GDM1 (cell line): Measurements from ENCODE around the gene VWA1.
A peak's percentile ranks its signal among the peaks of the same experiment; 100 is the strongest.
"Not testable (repeated sequence)": the region's sequence is repeated elsewhere in the genome, so short reads cannot be mapped to it uniquely, and the experiment has no call there.

Source experiments
- DNase-seq: peaks from one replicate; lab custom pipeline; 2025; lab: John Stamatoyannopoulos, UW

Gene VWA1

DNA sequence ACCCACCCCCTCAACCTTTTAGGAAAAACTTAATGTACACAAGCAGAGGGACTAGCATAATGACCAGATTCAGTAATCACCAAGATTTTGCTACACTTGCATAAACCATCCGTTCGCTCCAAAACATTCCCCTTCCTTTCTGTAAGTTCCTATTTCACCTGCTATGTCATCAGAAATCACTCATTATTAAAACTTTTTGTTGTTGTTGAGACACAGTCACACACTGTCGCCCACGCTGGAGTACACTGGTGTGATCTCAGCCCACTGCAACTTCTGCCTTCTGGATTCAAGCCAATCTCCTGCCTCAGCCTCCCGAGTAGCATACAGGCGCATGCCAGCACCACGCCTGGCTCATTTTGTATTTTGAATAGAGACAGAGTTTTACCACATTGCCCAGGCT is 31.8 kb upstream of the VWA1 start:
- DNase-seq = no peak

DNA sequence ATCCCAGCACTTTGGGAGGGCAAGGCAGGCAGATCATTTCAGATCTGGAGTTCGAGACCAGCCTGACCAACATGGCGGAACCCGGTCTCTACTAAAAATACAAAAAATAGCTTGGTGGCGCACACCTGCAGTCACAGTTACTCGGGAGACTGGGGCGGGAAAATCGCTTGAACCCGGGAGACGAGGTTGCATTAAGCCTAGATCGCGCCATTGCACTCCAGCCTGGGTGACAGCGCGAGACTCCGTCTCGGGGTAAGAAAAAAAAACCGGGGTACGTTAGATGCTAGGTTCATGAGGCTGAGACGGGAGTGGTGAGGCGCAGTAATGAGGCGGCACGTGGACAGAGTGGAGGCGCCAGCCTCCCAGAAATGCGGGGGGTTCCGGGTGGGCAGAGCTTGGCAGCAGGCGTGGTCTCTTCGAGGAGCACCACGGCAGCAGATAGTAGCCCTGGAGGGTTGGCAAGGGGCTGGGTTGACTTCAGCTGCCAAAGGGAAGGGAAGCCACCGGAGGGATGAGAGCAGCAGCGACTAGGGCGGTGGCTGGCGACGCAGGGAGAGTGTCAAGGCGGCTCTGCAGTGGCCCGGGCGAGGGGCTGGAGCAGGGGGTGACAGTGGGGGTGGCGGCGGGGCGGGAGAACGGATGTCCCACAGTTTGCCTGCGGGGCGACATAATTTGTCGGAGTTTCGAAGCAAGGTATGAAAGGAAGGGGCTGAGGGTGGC is 29.2 kb upstream of the VWA1 start:
- DNase-seq = no peak

DNA sequence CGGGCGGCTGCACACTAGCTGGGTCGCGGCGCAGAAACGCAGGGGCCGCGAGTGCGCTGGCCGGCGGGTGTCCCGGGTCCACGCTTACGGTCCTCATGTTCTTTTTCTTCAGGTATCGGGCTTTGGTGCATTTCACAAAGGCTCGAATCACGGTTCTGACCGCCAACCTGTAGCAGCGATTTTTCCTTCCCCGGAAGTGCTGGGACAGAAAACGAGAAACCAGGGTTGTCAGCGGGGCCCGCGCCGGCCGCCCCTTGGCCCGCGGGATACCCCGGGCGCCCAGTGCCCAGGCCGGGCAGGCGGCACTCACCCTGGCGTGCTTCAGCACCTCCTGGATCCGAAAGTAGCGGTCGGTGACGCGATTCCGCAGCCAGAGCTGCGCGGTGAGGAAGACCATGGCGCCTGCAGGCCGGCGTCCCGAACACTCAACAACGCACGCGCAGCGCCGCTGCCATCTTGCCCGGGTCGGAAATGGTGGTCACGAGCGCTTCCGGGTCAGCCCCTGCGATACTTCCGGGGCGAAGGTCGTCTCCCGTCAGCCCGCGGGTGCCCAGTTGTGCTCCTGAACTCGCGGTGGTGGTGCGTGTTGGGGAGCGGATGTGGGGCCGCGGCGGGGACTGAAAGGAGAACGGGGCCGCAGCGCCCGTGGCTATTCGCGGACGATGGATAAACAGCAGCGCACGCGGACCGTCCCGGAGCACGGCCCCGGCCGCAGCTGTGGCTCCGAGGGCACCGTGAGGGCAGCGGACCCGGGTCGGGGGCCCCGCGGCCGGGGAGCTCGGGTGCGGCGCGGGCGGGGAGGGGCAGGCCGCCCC is 28.5 kb upstream of the VWA1 start, which contains the start of gene MRPL20:
TSS of gene MRPL20 (minus strand) at position 473 of the 815 bp plus-strand sequence. CDS start at position 397, 76 bp downstream.
- peak; percentile 88 for DNase-seq

DNA sequence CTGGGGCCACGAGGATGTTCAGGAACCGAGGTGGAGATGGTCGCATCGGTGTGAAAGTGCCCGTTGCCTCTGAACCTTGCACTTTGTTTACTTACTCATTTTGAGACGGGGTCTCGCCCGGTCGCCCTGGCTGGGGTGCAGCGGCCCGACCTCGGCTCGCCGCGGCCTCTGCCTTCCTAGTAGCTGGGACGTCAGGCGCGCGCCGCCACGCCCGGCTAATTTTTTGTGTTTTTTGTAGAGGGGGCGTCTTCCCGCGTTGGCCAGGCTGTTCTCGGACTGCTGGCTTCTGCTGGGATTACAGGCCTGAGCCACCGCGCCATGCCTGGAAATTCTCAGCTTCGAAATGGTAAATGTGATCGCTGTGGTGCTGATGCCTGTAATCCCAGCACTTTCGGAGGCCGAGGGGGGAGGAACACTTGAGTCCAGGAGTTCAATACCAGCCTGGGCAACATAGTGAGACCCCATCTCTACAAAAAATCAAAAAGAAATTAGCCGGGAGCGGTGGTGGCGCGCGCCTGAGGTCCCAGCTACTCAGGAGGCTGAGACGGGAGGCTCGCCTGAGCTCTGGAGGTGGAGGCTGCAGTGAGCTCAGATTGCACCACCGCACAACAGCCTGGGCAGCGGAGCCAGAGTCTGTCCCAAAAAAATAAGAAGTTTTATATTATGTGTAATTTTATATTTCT is 27.7 kb upstream of the VWA1 start:
- no peak for DNase-seq

DNA sequence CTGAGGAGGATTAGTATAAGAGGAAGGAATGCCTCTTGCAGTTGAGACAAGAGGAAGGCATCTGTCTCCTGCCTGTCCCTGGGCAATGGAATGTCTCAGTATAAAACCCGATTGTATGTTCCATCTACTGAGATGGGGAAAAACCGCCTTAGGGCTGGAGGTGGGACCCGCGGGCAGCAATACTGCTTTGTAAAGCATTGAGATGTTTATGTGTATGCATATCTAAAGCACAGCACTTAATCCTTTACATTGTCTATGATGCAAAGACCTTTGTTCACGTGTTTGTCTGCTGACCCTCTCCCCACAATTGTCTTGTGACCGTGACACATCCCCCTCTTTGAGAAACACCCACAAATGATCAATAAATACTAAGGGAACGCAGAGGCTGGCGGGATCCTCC is 25.3 kb upstream of the VWA1 start:
- not testable (repeated sequence) for DNase-seq

DNA sequence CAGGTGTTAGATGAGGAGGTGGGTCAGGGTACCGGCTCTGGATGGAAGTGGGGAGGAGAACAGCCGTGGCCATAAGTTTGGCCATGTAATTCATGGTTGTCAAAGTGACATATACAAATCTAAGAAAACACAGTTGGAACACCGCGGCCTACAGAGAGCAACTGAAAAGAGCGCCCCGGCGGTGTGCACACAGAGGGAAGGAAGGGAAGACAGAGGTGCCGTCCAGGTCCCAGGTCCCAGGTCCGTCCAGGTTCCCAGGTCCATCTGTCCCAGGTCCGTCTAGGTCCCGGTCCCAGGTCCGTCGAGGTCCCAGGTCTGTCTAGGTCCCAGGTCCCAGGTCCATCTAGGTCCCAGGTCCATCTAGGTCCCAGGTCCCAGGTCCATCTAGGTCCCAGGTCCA is 23.9 kb upstream of the VWA1 start:
- no peak for DNase-seq

DNA sequence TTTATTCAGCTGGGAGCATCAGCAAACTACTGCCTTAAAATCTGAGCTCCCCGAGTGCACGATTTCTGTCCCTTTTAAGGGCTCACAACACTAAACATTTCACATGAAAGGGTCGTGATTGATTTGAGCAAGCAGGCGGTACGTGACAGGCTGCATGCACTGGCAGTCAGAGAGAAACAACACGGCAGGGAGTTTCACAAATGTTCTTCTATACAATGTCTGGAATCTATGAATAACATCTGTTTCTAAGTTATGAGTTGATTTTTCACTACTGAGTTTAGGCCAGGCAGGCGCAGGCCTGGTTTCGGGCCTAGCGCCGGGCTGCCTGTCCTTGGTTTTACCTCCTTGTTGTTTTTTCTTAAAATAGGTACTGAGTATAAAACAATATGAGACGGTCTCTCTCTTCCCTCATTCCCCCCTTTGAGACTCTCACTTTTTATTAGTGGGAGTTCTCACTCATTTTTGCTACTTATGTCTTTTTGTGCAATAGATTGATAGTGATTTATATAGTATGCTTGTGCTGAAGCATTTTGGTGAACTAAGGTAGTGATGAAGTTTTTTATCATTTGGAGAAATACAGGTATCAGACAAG is 23.1 kb upstream of the VWA1 start:
- not testable (repeated sequence) for DNase-seq

DNA sequence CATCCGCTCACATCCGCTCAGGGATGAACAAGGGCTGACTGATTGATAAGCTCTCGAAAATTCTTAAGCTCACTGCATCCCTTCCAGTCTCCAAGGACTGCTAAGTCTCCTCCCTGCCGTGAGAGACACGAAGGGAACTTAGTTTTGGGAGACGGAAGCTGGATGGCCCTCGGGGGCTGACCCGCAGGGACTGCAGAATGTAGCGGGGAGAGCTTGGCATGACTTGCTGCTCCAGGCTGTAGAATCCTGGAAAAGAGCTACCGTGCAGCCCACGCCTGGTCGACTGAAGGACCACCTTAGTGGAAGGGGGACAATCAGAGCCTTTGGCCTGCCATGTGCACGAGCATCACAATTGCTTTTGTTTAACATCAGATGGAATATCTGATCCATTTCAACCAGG is 19.7 kb upstream of the VWA1 start:
- DNase-seq = no peak

DNA sequence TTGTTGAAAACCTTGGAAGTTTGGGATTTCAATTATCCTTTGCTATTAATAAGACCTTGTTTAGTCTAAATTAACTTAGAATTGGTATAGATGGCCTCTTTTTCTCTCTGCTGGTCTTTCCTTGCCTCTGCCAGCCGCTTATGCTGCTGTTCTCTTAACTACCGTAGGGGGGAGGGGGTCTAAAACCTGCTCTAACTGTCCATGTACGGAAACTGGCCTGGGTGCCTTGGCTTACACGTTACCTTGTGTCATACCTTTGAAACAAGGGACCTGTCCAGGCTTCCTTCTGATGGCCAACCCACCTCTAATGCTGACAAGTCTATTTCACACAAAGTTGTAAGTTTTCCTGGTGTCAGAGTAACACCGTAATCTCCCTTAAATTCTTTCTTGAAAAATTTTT is 18.1 kb upstream of the VWA1 start:
- not testable (repeated sequence) for DNase-seq

DNA sequence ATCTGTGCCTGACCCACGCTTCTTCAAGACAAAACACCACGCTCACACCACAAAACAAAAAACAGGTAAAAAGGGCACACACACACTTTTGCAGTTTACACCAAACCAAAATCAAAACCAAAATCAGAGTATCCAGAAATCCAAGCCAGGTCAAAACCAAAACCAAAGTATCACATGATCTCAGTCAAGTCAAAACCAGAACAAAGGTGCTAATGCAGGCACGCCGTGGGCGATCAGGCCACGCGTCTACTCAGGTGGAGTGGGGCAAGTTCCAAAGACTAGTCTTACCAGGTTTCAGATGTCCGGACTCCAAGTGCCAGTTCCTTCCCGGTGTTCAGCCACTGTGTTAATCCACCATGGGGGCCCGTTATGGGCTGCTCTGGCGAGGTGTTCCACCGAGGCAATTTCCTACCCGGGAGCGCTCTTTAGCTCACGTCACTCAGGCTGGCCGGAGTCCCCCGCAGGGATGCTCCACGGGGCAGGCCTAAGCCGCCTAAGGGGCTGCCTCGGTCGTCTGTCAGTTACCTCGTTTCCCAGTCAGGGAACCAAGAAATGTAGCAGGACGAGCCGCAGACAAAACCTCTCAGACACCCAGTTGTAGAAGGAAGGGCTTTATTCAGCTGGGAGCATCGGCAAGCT is 17.5 kb upstream of the VWA1 start:
- not testable (repeated sequence) for DNase-seq

DNA sequence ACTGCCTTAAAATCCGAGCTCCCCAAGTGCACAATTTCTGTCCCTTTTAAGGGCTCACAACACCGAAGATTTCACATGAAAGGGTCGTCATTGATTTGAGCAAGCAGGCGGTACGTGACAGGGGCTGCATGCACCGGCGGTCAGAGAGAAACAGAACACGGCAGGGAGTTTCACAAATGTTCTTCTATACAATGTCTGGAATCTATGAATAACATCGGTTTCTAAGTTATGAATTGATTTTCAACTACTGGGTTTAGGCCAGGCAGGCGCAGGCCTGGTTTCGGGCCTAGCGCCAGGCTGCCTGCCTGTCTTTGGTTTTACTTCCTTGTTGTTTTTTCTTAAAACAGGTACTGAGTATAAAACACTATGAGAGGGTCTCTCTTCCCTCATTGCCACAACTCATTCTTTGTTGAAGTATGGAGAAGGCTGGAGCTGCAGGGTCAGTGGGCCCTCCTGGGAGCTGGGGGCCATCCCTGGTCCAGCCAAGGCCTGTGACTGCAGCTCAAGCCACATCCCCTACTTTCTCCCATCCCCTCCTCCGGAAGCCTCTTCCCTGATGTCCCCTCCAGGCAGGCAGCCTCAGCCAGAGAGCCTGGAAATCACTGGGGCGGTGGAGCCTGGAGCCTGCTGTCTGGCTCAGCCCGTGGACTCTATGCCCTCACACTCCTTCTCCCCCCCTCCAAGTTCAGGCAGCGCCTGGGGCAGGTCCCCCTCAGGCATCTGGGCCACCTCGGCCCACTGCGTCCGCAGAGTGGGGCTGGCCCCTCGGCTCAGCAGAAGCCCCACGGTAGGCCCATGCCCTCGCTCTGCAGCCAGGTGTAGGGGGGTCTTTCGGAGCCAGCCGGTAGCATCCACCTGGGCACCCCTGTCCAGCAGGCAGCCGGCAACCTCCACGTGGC is 16.8 kb upstream of the VWA1 start:
- no peak for DNase-seq

DNA sequence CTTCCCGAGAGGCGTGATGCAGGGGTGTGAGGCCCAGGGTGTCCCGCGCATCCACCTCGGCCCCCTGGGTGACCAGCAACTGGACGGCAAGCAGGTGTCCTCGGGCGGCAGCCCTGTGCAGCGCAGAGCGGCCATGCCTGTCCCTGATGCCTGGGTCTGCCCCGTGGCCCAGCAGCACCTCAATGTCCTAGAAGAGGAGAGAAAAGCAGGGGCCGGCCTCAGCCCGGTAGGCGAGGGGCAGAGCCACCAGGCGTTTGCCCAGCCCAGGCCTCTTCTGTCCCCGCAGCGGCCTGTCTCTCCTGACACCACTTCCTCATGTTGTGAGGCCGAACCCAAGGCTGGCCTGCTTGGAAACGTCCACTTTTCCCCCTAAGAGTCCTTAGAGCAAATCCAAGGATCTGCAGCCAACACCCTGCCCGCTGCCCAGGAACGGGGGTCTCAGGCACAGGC is 16.1 kb upstream of the VWA1 start:
- no peak for DNase-seq

DNA sequence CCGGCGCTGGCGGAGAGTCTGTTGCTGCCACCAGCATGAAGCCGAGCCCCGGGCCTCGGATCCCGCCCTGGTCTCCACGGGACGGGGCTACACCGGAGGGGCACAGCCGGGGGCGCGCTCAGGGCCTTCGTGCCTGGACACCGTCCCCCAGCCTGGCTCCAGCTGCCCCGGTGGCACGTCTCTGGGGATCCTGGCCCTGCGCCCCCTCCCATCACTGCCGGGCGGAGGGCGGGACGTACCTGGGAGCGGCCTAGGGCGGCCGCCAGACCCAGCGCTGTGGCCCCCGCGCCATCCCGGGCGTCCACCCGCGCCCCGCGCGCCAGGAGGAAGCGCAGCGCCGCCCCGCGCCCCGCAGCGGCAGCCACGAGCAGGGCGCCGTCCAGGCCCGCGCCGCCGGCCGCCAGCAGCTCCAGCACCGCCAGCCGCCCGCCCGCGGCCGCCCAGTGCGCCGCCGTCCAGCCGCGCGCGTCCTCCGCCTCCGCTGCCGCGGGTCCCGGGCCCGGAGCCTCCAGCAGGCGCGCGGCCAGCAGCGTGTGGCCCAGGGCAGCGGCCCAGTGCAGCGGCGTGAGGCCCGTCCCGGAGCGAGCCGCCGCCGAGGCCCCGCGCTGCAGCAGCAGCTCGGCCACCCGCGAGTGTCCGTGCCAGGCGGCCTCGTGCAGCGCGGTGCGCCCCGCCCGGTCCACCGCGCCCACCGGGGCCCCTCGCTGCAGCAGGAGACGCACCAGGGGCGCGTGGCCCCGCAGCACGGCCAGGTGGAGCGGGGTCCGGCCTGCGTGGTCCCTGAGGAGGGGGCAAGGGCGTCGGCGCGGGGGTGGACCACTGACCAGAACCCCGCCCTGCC is 15.5 kb upstream of the VWA1 start:
- DNase-seq = no peak

DNA sequence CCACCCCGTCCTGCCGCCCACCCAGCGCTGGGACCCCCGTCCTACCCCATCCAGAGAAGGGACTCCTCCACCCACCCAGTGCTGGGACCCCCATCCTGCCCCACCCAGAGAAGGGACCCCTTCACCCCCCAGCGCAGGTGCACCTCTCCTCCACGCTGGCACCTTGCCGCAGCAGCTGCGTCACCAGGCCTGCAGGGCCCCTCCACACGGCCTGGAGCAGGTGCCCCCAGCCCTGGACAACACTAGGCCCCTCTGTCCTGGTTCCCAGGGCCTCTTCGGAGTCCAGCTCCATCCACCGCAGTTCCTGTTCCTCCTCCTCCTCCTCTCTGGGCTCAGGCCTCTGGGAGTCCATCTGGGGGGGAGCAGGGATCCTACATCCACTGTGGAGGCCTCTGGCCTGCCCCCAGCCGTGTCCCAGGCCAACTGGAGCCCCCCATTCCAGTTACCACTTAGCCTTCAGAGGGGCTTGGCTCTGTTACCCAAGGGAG is 14.8 kb upstream of the VWA1 start:
- no peak for DNase-seq

DNA sequence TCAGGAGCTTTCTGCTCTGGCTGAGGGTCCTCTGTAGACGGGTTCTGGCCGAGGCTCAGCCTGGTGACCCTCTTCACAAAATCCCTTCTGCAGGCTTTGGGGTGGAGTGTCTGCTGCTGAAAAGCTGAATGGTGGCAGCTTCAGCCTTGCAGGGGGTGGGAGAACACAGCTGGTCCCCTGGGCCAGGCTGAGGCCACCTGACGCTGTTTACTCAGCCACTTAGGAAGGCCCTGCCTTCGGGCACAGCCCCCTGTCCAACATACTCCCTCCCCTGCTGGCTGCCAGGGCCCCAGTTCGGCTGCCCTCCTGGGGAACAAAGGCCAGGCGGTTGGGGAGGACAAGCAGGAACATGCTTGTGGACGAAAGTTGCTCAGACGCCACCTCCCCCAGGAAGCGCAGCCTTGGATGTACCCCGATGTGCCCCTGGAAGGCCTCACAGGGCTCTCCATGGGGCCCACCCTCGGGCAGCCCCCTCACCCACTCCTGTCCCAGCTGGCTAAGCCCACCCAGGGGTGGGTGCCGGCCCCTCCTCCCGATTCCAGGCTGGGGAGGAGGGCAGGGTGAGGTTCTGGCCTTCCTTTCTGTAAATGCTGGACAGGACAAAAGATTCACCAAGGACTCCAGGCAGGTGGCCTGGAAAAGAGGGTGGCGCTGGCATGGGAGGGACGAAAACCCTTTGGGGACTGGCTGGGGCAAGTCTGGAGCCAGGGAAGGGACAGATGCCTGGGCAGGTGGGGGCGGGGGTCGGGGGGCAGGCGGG is 14.2 kb upstream of the VWA1 start, which contains the start of gene ANKRD65:
TSS of gene ANKRD65 (minus strand) at position 130 of the 760 bp plus-strand sequence. CDS start 271 bp downstream, outside the sequence.
- DNase-seq = no peak

DNA sequence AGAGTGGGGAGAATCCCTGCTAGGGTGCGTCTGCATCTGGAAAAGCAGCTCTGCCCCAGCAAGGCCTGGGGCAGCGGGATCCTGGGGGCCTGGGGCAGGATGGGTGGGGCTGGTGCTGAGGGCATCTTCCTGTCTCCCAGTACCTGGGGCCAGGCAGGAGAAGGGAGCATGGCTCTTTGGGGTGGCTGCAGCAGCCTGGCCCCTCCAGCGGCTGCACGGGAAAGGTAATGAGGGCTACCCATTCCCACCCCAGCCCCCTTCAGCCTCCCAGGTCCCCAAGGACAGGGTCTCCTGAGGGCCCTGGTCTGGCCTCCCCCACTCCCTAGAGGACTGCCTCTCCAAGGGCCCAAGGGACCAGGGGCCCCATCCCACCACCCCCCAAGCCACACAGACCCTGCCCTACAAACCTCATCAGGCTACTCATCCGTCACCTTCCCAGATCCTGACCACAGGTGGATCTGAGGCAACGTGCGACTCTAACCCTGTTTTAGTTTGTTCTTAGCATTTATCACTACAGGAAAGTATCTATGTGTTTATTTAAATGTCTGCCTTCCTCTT is 13.5 kb upstream of the VWA1 start:
- no peak for DNase-seq

DNA sequence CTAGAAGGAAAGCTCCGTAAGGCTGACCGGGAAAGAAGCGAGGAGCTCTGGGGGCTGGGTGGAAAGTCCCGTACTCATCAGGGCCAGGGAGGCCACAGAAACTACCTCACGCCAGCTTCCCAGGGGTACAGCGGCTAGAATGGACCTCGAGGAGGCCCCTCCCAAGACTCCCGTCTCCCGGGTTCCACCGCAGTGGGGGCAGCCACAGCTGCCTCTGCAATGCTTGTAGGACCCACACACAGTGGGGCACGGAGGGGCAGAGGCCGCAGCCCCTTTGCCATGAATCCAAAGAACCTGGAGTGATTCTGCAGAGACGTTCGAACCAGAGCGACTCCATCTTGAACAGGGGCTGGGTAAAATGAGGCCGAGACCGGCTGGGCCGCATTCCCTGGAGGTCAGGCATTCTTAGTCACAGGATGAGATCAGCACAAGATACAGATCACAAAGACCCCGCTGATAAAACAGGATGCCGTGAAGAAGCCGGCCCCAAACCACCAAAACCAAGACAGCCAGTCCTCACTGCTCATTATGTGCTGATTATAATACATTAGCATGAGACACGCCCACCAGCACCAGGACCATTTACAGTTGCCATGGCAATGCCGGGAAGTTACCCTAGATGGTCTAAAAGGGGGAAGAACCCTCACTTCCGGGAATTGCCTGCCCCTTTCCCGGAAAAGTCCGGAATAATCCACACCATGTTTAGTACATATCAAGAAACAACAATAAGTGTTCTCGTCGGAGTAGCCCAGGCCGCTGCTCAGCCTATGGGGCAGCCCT is 12.8 kb upstream of the VWA1 start:
- no peak for DNase-seq

DNA sequence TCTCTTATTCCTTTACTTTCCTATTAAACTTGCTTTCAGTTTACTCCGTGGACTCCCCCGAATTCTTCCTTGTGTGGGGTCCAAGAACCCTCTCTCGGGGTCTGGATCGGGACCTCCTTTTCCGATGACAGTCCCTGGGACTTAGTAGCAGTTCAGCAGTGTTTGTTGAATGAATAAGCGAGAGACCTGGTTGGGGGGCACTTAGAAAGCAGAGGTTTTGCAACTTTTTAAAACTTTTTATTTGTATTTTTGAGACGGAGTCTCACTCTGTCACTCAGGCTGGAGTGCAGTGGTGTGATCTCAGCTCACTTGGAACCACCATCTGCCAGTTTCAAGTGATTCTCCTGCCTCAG is 12.3 kb upstream of the VWA1 start:
- no peak for DNase-seq
